Fibroblast of the conjunctiva (primary cell): ENCODE measurements around the gene RPL7L1.
"Not testable (repeated sequence)": the region's sequence is repeated elsewhere in the genome, so short reads cannot be mapped to it uniquely, and the experiment has no call there.

ENCODE experiments used
- DNase-seq: peaks from one replicate; pipeline ENCODE4 v3.0.0-alpha.2; 2010; ENCODE audit warnings: low read depth

Gene RPL7L1

DNA sequence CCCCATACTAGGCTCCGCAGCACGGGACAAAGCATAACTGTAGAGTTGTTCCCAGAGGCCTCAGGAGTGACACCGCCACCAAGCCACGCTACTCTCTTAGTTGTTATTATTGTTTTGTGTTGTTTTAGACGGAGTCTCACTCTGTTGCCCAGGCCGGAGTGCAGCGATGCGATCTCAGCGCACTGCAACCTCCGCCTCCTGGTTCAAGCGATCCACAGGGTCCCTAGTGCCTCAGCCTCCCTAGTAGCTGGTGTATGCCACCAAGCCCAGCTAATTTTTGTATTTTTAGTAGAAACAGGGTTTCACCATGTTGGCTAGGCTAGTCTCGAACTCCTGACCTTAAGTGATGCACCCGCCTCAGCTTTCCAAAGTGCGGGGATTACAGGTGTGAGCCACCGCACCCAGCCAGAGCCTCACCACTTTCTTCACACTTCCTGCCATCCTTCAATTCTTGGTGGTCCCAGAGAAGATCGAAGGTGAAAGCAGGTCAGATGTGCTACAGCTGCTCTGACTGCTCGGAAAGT is 11.8 kb downstream of the RPL7L1 start:
- DNase-seq: no peak

DNA sequence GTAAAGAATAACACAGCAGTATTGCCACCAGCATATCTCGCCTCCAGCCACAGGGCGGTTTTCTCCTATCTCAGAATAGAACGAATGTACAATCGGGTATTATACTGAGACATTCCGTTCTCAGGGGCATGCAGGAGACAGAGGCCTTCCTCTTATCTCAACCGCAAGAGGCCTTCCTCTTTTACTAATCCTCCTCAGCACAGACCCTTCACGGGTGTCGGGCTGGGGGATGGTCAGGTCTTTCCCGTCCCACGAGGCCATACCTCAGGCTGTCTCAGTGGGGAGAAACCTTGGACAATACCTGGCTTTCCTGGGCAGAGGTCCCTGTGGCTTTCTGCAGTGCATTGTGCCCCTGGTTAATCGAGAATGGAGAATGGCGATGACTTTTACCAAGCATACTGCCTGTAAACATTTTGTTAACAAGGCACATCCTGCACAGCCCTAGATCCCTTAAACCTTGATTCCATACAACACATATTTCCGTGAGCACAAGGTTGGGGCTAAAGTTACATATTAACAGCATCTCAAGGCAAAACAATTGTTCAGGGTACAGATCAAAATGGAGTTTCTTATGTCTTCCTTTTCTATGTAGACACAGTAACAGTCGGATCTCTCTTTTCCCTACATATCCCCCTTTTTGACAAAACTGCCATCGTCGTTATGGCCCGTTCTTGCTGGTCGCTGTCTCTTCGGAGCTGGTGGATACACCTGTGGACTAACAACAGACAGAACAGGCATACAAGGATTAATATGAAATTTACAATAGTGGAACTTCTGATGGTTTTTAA is 14.8 kb downstream of the RPL7L1 start:
- not testable (repeated sequence) for DNase-seq

DNA sequence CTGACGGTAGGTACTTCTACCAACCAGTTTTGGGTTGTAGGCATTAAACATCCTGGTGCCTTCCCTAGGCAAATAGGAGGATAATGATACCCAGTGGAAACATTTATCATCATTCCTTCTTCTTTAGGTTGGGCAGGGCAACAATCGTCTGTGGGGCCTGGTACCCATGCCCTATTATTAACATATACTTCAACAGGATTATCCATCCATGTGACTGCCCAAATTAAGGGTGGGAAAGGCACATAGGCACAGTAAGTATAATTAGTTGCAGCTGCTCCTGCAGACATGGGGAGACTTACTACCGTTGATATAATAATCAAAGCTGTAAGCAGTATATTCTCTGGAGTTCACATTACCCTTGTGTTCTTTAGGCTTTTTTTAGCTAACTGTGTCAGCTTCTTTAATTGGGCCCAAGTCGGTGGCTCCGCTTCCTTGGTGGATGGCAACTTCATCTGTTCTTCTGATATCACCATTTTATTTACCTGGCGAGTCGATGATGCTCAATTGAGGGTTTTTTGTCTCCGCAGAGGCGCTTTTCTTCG is 16.8 kb downstream of the RPL7L1 start:
- no peak for DNase-seq

DNA sequence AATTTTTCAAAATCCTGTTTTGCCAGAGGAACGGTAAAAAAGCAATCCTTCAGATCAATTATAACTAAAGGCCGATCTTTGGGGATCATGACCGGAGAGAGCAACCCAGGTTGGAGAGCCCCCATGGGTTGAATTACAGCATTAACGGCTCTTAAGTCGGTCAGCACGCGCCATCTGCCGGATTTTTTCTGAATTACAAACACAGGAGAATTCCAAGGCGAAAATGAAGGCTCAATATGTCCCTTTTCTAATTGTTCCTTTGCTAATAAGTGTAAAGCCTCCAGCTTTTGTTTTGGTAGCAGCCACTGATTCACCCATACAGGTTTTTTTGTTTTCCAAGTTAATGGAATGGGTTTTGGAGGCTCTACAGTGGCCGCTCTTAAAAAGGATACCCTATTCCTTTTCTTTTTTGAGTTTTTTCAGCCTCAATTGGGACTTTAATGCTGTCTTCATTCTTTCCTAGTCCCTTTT is 19.5 kb downstream of the RPL7L1 start:
- peak; percentile 62 for DNase-seq

DNA sequence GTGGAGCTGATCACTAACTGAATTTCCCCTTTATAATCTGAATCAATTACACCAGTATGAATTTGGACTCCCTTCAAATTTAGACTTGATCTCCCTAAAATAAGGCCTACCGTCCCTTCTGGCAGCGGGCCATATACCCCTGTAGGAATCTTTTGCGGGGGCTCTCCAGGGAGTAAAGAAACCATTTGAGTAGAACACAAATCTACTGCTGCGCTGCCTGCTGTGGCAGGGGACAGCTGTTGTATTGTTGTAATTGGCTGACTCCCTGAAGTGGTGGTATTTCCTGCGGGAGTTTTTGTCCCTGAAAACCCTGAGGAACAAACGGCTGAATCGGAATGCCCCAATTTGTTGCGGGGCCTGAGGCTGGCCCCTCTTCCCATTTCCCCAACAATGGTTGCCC is 20.5 kb downstream of the RPL7L1 start:
- no peak for DNase-seq

DNA sequence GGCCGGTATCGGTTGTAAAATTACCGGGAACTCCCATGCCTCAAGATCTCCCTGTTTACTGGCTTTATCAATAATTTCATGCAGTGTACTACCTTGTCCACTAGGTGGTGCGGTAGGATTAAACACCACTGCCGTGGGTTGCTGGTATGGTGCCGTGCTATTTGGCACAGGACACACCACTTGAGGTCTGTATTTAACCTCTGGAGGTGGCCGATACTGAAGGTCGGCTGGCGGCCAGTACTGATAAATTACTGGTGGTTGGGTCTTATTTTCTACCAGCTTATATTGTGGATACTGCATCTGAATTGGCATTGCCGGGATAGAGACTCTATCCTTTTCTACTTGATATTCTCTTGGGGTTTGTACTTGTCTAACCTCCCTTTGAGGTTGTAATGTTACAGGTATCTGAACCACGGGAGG is 22.1 kb downstream of the RPL7L1 start:
- peak; percentile 83 for DNase-seq

DNA sequence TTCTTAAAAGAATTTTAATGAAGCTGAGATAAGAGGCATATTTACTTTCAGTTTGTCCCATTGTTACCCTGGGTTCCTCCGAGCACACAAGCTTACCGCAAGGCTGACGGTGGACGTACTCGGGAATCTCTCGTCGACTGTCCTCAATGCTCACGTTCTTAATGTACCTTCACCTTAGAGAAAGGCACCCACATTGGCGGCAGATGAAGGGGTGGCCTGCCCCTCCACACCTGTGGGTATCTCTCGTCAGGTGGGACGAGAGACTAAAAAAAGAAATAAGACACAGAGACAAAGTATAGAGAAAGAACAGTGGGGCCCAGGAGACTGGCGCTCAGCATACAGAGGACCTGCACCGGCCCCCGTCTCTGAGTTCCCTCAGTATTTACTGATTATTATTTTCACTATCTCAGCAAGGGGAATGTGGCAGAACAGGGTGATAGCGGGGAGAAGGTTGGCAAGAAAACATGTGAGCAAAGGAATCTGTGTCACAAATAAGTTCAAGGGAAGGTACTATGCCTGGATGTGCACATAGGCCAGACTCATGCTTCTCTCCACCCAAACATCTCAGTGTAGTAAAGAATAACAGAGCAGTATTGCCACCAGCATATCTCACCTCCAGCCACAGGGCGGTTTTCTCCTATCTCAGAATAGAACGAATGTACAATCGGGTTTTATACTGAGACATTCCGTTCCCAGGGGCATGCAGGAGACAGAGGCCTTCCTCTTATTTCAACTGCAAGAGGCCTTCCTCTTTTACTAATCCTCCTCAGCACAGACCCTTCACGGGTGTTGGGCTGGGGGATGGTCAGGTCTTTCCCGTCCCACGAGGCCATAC is 23.2 kb downstream of the RPL7L1 start:
- not testable (repeated sequence) for DNase-seq

DNA sequence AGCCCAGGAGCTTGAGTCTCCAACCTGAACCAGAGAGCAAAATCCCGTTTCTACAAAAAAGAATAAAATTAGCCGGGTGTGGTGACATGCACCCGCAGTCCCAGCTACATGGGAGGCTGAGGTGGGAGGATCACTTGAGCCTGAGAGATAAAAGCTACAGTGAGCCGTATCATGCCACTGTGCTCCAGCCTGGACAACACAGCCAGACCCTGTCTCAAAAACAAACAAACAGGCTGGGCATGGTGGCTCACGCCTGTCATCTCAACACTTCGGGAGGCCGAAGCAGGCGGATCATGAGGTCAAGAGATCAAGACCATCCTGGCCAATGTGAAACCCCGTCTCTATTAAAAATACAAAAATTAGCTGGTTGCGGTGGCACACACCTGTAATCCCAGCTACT is 25.1 kb downstream of the RPL7L1 start:
- no peak for DNase-seq

DNA sequence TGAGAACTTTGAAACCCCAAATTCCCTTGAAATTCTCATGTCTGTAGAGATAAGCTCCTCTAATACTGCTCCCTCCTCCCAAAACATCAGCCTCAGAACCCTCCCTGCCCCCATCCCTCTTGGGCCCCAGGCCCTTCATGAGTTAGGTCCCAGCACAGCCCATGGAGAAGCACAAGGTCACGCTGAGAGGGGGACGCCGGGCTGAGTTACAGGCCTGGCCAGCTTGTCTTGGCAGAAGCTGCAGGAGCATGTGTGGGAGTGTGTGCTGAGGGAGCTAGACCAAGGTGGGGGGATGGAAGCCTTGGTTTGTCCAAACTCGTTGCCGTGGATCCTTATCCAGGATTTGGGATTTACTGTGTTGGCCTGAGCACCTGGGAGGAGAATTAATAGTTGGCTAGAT is 27.9 kb downstream of the RPL7L1 start:
- no peak for DNase-seq

DNA sequence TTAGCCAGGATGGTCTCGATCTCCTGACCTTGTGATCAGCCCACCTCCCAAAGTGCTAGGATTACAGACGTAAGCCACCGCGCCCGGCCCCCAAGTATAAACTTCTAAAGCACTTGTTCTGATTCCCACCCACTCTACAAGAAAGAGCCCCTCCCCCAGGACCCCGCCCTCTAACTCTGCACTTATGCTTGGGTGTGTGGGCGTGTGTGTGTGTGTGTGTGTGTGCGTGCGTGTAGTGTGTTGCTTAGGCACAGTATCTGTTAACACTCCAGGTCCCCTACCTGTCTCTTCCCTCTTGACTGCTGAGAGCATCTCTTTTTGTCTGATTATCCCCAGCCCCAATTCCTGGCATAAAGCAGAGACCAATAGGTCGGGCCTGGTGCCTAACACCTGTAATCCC is 30.4 kb downstream of the RPL7L1 start:
- DNase-seq: no peak

DNA sequence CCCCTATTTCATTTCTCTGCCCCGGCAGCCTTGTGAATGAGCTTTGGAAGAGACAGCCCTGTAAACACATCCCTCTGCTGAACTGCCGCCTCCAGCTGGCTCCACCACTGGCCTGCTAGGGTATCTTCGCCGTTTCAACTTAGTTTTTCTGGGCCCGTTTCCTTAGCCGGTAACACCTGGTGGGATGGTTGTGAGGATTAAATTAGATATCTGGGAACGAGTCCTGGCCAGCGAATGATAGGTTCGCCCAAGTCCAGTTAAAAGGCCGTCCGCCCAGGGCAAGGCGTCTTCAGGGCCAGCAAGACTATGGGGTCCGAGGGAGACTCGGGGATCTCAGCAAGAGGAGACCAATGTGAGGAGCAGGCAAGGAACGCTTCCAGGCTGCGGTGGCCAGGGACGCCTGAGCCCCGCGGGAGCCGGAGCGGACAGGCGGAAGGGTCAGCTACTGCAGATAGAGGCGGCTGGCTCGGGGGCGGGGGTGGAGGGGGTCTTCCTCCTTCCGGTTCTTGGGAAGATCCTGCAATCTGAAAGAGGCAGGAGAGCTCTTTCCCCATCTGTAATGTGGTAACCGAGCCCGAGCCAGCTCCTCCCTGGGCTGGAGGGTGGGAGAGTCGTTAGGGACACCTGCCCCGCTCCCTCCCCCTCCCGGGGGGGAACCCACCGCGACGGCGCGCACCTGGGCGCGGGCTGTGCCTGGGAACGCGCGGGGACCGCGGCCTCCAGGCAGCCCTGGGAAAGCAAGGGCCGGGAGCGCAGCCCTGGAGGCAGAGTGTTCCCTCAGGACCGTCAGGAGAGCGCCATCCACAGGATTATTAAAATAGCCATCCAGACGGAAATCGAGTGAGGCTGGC is 32.0 kb downstream of the RPL7L1 start:
- DNase-seq: no peak

DNA sequence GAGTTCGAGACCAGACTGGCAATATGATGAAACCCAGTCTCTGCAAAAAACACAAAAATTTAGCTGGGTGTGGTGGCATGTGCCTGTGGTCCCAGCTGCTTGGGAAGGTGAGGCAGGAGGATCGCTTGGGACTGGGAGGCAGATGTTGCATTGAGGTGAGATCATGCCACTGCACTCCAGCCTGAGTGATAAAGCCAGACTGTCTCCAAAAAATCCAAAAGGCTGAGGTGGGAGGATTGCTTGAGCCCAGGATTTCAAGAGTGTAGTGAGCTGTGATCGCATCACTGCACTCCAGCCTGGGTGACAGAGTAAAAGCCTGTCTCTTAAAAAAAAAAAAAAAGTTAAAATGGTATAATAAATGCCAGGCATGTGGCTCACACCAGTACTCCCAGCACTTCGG is 35.1 kb downstream of the RPL7L1 start:
- no peak for DNase-seq

DNA sequence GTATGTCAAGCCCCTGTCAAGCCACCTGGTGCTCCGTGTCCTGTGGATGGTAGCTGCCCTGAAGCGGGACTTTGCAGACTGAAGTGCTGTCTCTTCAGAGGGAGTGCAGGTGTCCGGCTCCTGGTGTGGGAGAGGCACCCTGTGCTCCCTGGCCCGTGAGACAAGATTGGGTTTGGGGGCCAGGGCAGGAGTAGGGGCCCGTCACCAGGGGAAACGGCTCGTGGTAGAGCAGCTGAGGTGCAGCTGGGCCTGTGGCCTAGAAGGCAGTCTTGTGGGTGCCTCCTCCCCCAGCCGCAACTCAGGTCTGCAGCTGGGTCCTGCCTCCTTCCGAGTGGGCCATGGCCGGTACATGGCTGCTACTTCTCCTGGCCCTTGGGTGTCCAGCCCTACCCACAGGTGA is 36.3 kb downstream of the RPL7L1 start, which contains the start of gene PTCRA:
Gene PTCRA (plus strand): TSS at position 322 of the 400 bp plus-strand sequence. CDS start 17 bp downstream, at position 339.
- DNase-seq: no peak

DNA sequence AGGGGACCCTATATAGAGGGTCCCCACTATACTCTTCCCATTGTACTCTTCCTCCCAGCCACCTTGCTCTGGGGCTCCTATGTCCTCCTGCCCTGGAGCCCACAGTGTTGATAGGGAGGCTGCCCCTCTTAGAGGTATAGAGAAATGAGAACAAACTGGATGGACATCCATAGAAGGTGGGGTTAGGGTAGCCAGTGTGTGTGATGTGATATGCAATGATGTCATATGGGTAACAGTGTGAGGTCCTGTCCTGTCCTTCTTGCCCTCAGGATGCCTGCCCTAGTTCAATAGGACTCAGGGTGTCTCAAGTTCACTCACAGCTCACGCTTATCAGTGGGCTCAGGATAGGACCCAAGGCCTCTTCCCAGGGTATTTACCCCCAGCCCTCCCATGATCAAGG is 36.9 kb downstream of the RPL7L1 start:
- no peak for DNase-seq

DNA sequence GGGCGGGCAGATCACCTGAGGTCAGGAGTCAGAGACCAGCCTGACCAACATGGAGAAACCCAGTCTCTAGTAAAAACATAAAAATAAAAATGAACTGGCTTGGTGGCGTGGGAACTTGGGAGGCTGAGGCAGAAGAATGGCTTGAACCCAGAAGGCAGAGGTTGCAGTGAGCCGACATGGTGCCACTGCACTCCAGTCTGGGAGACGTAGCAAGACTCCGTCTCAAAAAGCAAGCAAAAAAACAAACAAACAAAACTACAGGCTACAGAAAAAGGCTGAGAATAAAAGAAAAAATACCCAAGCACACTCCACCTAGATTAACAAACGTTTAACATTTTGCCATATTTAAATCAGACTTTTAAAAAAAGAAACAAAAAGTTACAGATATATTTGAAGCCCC is 42.4 kb downstream of the RPL7L1 start:
- DNase-seq: no peak

DNA sequence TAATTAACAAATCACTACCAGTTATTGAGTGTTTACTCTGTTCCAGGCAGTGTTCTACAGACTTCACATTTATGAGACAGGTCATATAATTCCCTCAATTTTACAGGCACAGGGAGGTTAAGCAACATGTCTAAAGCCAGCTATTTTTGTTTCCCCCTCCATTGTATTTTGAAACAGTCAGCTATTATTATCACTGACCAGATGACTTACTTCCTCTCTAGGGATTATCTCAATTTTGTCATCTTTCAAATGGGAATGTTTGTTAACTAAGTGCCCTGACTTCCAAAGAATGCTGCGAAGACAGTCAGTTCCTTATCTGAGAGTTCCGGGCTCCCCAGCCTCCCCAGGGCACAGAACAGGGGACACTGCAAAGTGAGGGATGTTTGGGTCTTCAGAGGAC is 44.2 kb downstream of the RPL7L1 start:
- no peak for DNase-seq

DNA sequence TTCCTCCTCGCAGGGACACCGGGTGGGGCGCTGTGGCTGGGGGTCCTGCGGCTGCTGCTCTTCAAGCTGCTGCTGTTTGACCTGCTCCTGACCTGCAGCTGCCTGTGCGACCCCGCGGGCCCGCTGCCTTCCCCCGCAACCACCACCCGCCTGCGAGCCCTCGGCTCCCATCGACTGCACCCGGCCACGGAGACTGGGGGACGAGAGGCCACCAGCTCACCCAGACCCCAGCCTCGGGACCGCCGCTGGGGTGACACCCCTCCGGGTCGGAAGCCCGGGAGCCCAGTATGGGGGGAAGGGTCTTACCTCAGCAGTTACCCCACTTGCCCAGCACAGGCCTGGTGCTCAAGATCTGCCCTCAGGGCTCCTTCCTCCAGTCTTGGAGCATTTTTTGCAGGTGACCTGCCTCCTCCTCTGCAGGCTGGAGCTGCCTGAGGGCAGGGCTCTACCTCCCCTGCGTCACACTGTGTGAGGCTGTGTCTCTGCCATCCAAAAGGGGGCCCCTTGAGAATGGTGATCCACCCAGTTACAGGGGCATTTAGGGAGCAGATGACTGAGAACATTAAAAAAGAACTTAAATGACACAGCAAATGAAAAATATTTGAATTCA is 45.9 kb downstream of the RPL7L1 start:
- no peak for DNase-seq

DNA sequence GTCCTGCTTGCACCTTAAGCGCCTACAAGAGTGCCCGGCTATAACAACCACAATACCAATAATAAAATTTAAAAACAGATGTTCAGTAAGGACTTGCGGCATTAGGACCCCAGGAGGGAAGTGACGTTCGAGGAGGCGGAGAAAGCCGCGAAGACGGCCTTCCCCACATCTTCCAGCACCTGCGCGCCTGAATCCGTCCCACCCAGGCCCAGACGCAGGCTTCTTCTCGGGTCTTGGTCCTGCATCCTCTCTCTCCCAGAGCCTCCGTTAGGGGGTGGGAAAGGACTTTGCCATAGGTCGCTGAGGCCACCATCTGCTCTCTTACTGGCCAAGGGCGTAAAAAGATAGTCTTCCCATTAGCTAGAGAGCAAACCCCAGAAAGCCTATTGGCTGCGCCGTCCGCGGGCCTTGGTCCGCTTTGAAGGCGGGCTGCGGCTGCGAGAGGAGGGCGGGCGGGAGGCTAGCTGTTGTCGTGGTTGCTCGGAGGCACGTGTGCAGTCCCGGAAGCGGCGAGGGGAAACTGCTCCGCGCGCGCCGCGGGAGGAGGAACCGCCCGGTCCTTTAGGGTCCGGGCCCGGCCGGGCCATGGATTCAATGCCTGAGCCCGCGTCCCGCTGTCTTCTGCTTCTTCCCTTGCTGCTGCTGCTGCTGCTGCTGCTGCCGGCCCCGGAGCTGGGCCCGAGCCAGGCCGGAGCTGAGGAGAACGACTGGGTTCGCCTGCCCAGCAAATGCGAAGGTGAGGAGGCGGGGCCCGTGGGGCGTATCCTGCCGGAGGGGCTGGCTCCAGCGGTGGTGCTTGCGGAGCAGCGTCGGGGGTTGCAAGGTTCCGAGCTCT is 49.8 kb downstream of the RPL7L1 start, which contains the start of gene CNPY3:
Gene CNPY3 (plus strand): TSS at position 495 of the 835 bp plus-strand sequence. CDS start 91 bp downstream, at position 586.
- DNase-seq: peak; percentile 93

DNA sequence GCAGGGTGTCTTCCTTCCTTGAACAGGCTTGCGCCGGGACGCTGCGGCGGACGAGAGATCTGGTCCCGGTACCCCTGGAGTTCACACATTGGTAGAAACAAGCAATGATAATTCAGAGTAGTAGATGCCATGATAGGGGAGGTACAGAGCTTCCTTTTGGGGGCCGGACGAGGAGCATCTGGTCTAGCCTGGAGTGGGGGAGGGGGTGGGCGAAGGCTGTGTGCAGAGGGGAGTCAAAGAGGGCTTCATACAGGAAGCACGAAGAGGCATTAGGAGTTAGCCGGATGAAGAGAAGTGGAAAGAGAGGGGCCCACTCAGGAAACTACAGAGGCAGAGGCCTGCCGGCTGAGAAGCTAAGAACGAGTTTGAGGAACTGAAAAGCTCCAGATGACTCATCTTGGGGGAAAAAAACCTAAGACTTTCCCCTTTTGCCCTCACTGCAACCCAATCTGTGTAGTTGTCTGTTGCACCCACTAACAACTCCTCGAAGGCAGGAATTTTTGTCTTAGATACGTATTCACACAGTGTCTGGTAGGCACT is 50.5 kb downstream of the RPL7L1 start:
- peak; percentile 47 for DNase-seq

DNA sequence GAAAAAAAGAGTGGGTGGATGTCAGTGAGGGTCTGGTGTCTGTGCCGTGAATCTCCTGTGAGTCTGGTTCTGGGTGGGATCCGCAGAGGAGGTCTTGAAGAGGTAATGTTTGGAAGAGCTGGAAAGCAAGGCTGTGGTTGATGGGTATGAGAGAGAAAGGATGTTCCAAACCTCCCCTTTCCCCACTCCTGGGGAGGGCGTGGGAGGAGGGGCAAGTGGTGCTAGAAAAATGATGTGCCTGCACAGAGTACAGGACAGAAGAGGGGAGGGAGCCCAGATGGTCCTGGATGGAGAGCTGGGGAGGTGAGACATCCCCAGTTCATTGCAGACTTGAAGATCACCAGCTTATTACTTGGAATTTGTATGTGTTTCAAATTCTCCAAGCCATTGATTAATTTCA is 53.0 kb downstream of the RPL7L1 start:
- no peak for DNase-seq
